PC-3 (cell line): ENCODE measurements around the gene FOXO6. TPM values are rescaled to one million over a fixed set of nuclear protein-coding genes. Genes with fewer than 3 reads are reported as not detected.
A peak's percentile ranks its signal among the peaks of the same experiment; 100 is the strongest.

Experiments
- ATAC-seq: fragments of 200-7000 bp; cut with Tn5 transposase; 2 replicates; pipeline ENCODE4 v1.9.1; 2020; ENCODE audit warnings: mild to moderate bottlenecking, moderate library complexity
- BruUV-seq: library from RNA; stranded (reverse); fragments of 400-500 nt; replicated peaks from 2 replicates; lab custom pipeline; 2021; lab: Mats Ljungman, UMichigan
- CTCF ChIA-PET: fragments of 300-600 bp; sonication (Branson Sonifier 250); formaldehyde crosslinking; loops from one replicate; lab custom pipeline; 2022; ENCODE audit warnings: antibody characterized with exemption; lab: Charles Lee
- POLR2A ChIA-PET: fragments of 300-600 bp; sonication (Branson Sonifier 250); formaldehyde crosslinking; loops from one replicate; lab custom pipeline; 2022; ENCODE audit warnings: antibody characterized with exemption; ENCODE audit not compliant: unreplicated experiment; lab: Charles Lee
- DNase-seq: peaks from one replicate; pipeline ENCODE4 v3.0.0-alpha.2; 2015
- H2AFZ ChIP-seq: fragments of 300-600 bp; sonication (generic); 2 replicates; pipeline ENCODE4 v1.6.0; 2016; ENCODE audit warnings: antibody characterized with exemption, low read length
- H3F3A ChIP-seq: fragments of 300-600 bp; sonication (generic); one replicate; pipeline ENCODE4 v1.6.0; 2017; ENCODE audit warnings: antibody characterized with exemption, low read length, control low read depth, mild to moderate bottlenecking; ENCODE audit not compliant: unreplicated experiment
- H3K27ac ChIP-seq: fragments of 300-600 bp; sonication (generic); 2 replicates; pipeline ENCODE4 v1.5.1; 2016; ENCODE audit warnings: mild to moderate bottlenecking, low read length
- H3K27me3 ChIP-seq: fragments of 300-600 bp; sonication (generic); 2 replicates; pipeline ENCODE4 v1.6.1; 2016; ENCODE audit warnings: low read length, mixed read lengths
- H3K36me3 ChIP-seq: fragments of 300-600 bp; sonication (generic); 2 replicates; pipeline ENCODE4 v1.6.1; 2016; ENCODE audit warnings: low read depth, mixed run types, low read length, mixed read lengths
- H3K4me1 ChIP-seq: fragments of 300-600 bp; sonication (generic); 2 replicates; pipeline ENCODE4 v1.5.1; 2016; ENCODE audit warnings: low read length; ENCODE audit not compliant: insufficient read depth
- H3K4me2 ChIP-seq: fragments of 300-600 bp; sonication (generic); 2 replicates; pipeline ENCODE4 v1.6.0; 2016; ENCODE audit warnings: low read length
- H3K4me3 ChIP-seq: fragments of 300-600 bp; sonication (generic); 2 replicates; pipeline ENCODE4 v1.5.1; 2016; ENCODE audit warnings: mild to moderate bottlenecking, low read length, mixed read lengths
- H3K79me2 ChIP-seq: fragments of 300-600 bp; sonication (generic); 2 replicates; pipeline ENCODE4 v1.6.1; 2017; ENCODE audit warnings: low read length, mixed read lengths
- H3K9ac ChIP-seq: fragments of 300-600 bp; sonication (generic); 2 replicates; pipeline ENCODE4 v1.6.0; 2016; ENCODE audit warnings: mild to moderate bottlenecking, low read length
- H3K9me2 ChIP-seq: fragments of 300-600 bp; sonication (generic); replicated peaks from 2 replicates; pipeline ENCODE4 v1.6.1; 2016; ENCODE audit warnings: mixed run types, low read length, mixed read lengths
- H3K9me3 ChIP-seq: fragments of 300-600 bp; sonication (generic); 2 replicates; pipeline ENCODE4 v1.6.1; 2016; ENCODE audit warnings: low read length, mixed read lengths
- H4K20me1 ChIP-seq: fragments of 300-600 bp; sonication (generic); 2 replicates; pipeline ENCODE4 v1.6.1; 2016; ENCODE audit warnings: low read length, mixed read lengths
- EZH2 ChIP-seq: fragments of 300-600 bp; sonication (generic); IDR thresholded peaks from one replicate; pipeline ENCODE4 v1.6.1; 2017; ENCODE audit warnings: antibody characterized with exemption, mild to moderate bottlenecking, low read length; ENCODE audit not compliant: unreplicated experiment
- EZH2phosphoT487 ChIP-seq: fragments of 300-600 bp; sonication (generic); IDR thresholded peaks from 2 replicates; pipeline ENCODE4 v1.6.1; 2018; ENCODE audit warnings: mild to moderate bottlenecking, antibody characterized with exemption, low read length, borderline replicate concordance
- intact Hi-C: fragments of 100-400 bp; cut with micrococcal nuclease; formaldehyde crosslinking; loops from 2 replicates; pipeline ENCODE4 v1.9.0; 2023
- total RNA-seq: library from RNA; depleted of rRNA; stranded (reverse); fragments of >200 nt; gene quantifications from 2 replicates; pipeline ENCODE4 v1.2.3, GENCODE V29; 2014
- TF ChIP-seq, protein P1 (sequence below): fragments of 300-600 bp; sonication (generic); conservative IDR thresholded peaks from 2 replicates; pipeline ENCODE4 v1.5.1; 2017; ENCODE audit warnings: antibody characterized with exemption, low read depth, mild to moderate bottlenecking, low read length

Gene FOXO6
- total RNA-seq, 1 experiment from 2014 or later, result 1.2 TPM

DNA sequence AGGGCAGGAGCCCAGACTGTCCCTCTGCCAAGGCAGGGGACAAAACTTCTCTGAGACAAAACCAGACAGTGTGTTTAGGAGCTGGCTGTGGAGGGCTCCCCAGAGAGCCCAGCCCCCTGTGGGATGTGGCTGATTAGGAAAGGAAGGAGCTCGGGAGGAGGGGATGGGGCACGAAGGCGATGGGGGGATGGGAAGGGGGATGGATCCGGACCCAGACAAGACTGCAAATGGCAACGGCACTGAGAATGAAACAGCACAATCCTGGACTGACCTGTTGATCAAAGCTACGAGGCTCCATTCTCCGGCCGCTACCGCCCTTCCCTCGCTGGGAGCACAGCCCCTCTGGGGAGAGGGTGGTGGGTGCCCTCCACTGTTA, 33.1 kb downstream of the FOXO6 start:
- no TSS peak for BruUV-seq
- Histone ChIP-seq H3K9me3 (no peaks in the 10 kb centered on the region), H4K20me1 (no peaks in the 10 kb centered on the region), H3K4me3 (no peak overlapping the region), H3K27ac (no peak overlapping the region), H3K36me3 (no peaks in the 10 kb centered on the region), H3K79me2 (no peaks in the 10 kb centered on the region), H2AFZ (no peak overlapping the region), H3K9me2 (no peaks in the 10 kb centered on the region), H3K9ac (no peak overlapping the region), H3F3A (no peaks in the 10 kb centered on the region), H3K4me2 (no peak overlapping the region), H3K4me1 (no peaks in the 10 kb centered on the region), H3K27me3 (no peaks in the 10 kb centered on the region)
- ATAC-seq (no peak), DNase-seq (no peak)
- CTCF ChIA-PET, result no interaction called here
- no peak for TF ChIP-seq EZH2phosphoT487
- TF ChIP-seq, protein P1, sequence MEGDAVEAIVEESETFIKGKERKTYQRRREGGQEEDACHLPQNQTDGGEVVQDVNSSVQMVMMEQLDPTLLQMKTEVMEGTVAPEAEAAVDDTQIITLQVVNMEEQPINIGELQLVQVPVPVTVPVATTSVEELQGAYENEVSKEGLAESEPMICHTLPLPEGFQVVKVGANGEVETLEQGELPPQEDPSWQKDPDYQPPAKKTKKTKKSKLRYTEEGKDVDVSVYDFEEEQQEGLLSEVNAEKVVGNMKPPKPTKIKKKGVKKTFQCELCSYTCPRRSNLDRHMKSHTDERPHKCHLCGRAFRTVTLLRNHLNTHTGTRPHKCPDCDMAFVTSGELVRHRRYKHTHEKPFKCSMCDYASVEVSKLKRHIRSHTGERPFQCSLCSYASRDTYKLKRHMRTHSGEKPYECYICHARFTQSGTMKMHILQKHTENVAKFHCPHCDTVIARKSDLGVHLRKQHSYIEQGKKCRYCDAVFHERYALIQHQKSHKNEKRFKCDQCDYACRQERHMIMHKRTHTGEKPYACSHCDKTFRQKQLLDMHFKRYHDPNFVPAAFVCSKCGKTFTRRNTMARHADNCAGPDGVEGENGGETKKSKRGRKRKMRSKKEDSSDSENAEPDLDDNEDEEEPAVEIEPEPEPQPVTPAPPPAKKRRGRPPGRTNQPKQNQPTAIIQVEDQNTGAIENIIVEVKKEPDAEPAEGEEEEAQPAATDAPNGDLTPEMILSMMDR, result no peak
- no peak for TF ChIP-seq EZH2
- intact Hi-C loops, result no loop called here
- POLR2A ChIA-PET, result no interaction called here

DNA sequence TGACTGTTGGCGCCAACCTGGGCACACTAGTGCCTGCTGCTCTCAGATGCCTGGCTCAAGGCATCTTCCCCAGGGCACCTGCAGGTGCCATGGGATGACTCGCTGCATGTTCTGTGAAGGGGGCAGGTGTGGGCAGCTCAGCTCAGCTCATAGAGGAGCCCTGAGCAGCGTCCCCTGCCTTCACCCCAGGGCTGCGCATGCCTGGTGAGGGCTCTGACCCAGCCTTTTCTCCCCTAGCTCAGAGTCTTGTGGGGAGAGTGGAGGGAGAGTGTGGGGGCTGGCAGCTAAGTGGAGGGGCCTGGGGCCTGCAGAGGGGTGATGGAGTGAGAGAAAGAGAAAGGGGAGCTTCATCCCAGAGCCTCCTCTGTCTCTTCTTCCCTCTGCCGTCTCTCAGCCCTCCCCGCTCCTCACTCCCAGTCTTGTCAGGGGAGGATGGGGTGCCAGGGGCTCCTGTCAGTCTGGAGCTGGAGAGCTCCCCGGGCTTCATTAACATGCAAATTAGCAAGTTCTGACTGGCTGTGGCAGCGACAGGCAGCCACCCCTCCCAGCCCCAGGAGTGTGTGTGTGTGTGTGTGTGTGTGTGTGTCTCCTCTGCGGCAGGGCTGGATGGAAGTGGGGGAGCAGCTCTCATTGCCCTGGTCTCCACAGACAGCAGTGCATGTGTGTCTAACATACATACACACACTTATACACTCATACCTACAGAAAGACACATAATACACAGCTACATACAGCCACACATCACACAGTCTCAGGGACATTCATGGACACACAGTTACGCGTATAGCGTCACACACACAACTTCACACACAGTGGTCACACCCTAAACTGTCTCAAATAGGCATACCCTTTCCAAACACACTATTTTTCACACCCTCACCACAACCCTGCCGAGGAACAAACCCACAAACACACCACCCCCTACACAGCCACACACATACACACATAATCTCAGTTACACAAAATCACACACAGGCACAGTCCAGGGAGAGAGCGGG, 34.0 kb downstream of the FOXO6 start:
- Histone ChIP-seq H3K9ac (no peak overlapping the region), H3K9me2 (no peaks in the 10 kb centered on the region), H3K4me1 (no peaks in the 10 kb centered on the region), H3K36me3 (no peaks in the 10 kb centered on the region), H3K79me2 (no peaks in the 10 kb centered on the region), H3K27ac (no peak overlapping the region), H3K4me3 (no peak overlapping the region), H3K4me2 (no peak overlapping the region), H3K27me3 (no peaks in the 10 kb centered on the region), H3F3A (no peaks in the 10 kb centered on the region), H3K9me3 (no peaks in the 10 kb centered on the region), H2AFZ (no peak overlapping the region), H4K20me1 (no peaks in the 10 kb centered on the region)
- intact Hi-C loops, result no loop called here
- POLR2A ChIA-PET, result no interaction called here
- TF ChIP-seq EZH2phosphoT487 (no peak), EZH2 (no peak)
- TF ChIP-seq, protein P1, result no peak
- DNase-seq (no peak), ATAC-seq (peak; percentile 31; the same call in 1 of the 2 replicates)
- CTCF ChIA-PET, result no interaction called here
- no TSS peak for BruUV-seq

DNA sequence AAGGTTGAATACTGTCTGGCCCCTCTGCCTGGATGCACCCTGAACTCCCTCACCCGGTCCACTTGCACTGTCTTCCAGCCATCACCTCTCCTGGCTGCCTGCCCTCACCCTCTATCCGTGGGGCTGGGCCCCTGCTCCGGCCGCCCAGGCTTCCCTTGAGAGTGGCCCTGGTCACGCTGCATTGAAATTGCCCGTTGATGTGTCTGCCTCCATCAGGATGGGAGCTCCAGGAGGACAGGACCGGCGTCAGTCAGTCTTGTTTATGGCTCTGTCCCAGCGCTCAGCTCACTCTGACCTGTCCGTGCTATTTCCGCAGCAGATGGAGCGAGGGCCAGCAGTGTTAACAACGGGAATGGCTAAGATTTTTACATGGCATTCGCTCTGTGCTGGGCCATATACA, 34.9 kb downstream of the FOXO6 start:
- H2AFZ ChIP-seq, result no peak overlapping the region
- BruUV-seq, result no TSS peak
- CTCF ChIA-PET, result no interaction called here

More for the DNA sequence above, 34.9 kb downstream of the FOXO6 start:
- Histone ChIP-seq H3K9me3 (no peaks in the 10 kb centered on the region), H4K20me1 (no peaks in the 10 kb centered on the region), H3K4me1 (no peaks in the 10 kb centered on the region), H3F3A (no peaks in the 10 kb centered on the region), H3K79me2 (no peaks in the 10 kb centered on the region), H3K36me3 (no peaks in the 10 kb centered on the region), H3K9ac (no peak overlapping the region), H3K4me2 (no peak overlapping the region), H3K27ac (no peak overlapping the region), H3K9me2 (no peaks in the 10 kb centered on the region), H3K27me3 (no peaks in the 10 kb centered on the region), H3K4me3 (no peak overlapping the region)
- POLR2A ChIA-PET, result no interaction called here
- no peak for TF ChIP-seq EZH2phosphoT487
- TF ChIP-seq, protein P1, result no peak
- intact Hi-C loops, result no loop called here
- no peak for DNase-seq
- no peak for ATAC-seq
